DOHH2 (cell line): Measurements from ENCODE around the gene APOH.

Experiments
- CTCF ChIP-seq: fragments of 200-600 bp; sonication (generic); IDR thresholded peaks from one replicate; pipeline ENCODE4 v1.5.1; 2014; ENCODE audit warnings: antibody characterized with exemption, mild to moderate bottlenecking, low read depth, low read length; ENCODE audit not compliant: poor library complexity, severe bottlenecking
- EZH2phosphoT487 ChIP-seq: fragments of 200-600 bp; sonication (generic); IDR thresholded peaks from 2 replicates; pipeline ENCODE4 v1.6.1; 2017; ENCODE audit warnings: borderline replicate concordance, mild to moderate bottlenecking, antibody characterized with exemption, low read length, moderate library complexity, mixed read lengths

DNA sequence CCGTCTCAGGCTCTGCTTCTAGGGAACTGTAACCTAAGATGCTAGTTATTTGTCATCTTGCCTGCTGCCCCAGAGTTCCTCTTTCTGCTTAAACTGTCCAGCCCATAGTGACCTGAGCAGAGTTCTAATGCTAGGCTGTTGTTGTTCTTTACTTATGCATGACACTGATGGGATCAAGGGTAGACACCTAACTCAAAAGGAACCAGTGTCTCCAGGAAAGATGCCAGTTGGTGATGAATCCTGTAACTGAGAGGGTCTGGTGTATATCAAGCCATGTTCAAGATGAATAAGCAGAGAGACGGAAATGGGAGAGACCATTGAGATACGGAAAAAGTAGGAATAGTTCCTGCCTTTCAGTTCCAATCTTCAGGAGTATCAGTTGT lies 13.7 kb downstream of the APOH start:
- TF ChIP-seq CTCF = no peak
- TF ChIP-seq EZH2phosphoT487 = no peak
